Measurements from ENCODE around the gene DUSP19.

GRCh38 chr2:183123117-183123958, 44.8 kb downstream of the DUSP19 start:
- TF ChIP-seq, protein P1, sequence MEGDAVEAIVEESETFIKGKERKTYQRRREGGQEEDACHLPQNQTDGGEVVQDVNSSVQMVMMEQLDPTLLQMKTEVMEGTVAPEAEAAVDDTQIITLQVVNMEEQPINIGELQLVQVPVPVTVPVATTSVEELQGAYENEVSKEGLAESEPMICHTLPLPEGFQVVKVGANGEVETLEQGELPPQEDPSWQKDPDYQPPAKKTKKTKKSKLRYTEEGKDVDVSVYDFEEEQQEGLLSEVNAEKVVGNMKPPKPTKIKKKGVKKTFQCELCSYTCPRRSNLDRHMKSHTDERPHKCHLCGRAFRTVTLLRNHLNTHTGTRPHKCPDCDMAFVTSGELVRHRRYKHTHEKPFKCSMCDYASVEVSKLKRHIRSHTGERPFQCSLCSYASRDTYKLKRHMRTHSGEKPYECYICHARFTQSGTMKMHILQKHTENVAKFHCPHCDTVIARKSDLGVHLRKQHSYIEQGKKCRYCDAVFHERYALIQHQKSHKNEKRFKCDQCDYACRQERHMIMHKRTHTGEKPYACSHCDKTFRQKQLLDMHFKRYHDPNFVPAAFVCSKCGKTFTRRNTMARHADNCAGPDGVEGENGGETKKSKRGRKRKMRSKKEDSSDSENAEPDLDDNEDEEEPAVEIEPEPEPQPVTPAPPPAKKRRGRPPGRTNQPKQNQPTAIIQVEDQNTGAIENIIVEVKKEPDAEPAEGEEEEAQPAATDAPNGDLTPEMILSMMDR (IDR thresholded peaks at IDR 0.05; ENCODE audit: poor library complexity): no peak
- TF ChIP-seq EZH2phosphoT487 (IDR thresholded peaks at IDR 0.05; ENCODE audit: low read depth, severe bottlenecking, unreplicated experiment): no peak

Data from hepatocyte (in vitro differentiated cells).